ENCODE data around the gene DOC2A. TPM values are rescaled to one million over a fixed set of nuclear protein-coding genes. Genes with fewer than 3 reads are reported as not detected.
"Not testable (repeated sequence)": the region's sequence is repeated elsewhere in the genome, so short reads cannot be mapped to it uniquely, and the experiment has no call there.

The DOC2A gene
- total RNA-seq, 1 donor from 2014 or later, result 0.06 TPM

DNA sequence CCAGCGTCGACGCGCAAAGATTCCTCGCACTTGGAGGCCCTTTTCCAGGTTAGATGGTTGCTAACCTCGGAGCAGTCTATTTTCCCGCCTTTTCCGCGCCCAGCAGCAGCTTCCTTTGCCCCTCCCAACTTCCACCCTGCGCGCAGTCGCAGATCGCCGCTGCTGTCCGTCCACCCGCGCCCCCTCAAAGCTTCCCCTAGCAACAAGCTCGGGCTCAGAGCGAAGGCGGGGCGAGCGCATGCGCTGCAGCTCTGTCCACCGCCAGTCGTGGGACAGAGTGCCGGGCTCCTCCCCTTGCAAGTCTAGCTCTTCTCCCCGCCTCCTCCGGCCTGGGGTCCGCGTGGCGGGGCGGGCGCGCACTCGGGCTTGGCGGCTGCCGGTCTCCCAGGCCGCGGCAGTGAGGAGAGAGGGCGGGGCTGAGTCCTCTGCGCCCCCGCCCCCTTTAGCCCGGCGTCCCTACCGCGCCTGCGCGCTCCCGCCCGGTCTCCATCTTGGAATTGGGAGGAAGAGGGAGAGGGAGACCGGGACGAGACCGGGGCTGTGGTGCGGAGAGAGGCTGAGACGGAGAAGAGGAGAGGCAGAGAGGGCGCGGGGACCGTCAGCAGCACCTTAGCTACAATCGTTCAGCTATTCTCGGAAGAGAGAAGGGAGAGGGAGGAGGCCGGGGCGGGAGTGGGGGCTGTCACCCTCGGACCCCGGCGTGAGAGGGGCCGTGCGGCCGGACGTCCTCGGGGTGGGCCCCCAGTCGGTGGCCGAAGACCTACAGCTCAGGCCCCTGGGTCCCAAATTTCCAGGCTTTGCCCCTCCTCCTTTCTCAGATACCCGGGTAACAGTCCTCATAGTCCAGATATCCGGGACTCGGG lies 37.2 kb downstream of the DOC2A start, which contains the start of gene TAOK2:
TSS of gene TAOK2 (plus strand) at position 485 of the 863 bp plus-strand sequence. CDS start 3,905 bp downstream, outside the sequence.
- peak; percentile 72 for DNase-seq (ENCODE audit: extremely low read depth, low read depth, low spot score)

DNA sequence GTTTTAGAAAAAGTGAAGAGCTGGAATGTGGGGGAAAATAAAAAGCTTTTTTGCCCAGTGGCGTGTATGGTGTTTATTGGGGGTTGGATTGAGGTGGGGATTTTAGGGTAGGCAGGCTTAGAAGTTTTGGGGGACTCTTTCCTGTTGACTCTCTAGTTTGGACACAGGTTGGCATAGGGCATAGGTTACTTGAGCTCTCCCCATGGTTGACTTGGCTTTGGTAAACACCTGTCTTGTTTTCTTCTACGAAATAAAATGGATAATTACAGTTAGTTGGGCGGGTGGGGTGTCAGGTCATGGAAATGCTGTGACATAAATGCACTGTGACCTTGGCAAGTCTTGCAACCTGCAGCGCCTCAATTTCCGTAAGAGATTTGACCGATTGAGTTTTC lies 37.8 kb downstream of the DOC2A start:
- no peak for DNase-seq (ENCODE audit: extremely low read depth, low read depth, low spot score)

DNA sequence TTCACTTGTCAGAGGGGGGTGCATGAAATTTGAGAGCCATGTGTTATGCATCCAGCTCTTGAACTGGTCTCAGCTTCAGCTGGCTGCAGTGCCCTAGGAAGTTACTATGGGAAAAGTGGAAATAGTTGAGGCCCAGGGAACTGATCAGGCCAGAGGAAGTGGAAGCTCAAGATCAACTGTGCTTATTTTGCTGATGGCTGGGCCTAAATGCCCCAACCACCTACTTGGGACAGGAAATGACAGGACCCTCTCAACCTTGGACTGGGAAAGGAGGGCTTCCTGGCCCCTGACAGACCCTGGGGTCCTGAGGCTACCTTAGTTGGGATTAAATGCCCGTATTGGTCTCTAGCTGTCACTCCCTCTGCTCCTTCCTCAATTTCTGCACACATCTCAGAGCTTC lies 38.3 kb downstream of the DOC2A start:
- DNase-seq (ENCODE audit: extremely low read depth, low read depth, low spot score), result no peak

DNA sequence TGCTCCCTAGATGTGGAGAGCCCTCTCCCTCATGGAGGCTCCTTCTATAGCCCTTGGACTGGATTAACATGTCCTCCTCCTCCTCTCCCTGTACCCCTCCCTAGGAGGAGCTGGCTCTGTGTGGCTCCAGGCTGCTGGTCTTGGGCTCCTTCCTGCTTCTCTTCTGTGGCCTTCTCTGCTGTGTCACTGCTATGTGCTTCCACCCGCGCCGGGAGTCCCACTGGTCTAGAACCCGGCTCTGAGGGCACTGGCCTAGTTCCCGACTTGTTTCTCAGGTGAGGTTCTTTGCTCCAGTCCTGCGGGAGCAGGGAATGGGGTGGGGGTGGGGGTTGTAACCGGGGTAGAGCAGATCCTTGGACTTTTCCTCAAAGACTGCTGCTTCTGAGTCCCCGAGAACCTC lies 39.5 kb downstream of the DOC2A start:
- no peak for DNase-seq (ENCODE audit: extremely low read depth, low read depth, low spot score)

DNA sequence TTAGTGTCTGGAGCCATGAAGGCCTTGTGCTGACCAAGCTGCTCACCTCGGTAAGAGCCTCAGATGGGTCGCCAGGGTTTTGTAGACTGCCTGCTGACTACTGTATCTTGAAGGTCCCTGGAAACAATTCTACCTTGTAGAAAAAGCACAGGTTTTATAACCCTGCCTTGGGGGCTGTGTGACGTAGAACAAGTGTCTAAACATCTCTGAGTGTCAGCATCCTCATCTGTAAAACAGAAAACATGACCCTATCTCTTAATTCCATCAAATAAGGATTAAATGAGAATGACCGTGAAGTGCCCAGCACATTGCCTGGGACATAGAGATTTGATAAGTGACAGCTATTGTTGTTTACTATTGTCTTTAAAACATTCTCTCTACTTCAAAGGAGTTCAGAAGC lies 42.6 kb downstream of the DOC2A start:
- DNase-seq (ENCODE audit: extremely low read depth, low read depth, low spot score), result no peak

DNA sequence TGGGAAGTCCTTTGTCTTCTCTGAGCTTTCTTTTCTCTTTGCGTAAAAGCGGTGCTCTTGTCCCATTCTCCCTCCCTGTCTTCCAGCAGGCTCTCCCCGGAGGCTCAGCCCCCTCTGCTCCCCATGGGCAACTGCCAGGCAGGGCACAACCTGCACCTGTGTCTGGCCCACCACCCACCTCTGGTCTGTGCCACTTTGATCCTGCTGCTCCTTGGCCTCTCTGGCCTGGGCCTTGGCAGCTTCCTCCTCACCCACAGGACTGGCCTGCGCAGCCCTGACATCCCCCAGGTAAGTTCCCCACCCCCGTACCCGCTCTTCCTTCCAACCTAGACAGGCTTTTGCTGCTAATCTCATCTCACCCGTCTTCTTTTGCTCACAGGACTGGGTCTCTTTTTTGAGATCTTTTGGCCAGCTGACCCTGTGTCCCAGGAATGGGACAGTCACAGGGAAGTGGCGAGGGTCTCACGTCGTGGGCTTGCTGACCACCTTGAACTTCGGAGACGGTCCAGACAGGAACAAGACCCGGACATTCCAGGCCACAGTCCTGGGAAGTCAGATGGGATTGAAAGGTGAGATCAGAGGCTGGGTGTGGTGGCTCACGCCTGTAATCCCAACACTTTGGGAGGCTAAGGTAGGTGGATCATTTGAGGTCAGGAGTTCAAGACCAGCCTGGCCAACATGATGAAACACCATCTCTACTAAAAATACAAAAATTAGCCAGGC lies 47.6 kb downstream of the DOC2A start:
- DNase-seq (ENCODE audit: extremely low read depth, low read depth, low spot score), result no peak

DNA sequence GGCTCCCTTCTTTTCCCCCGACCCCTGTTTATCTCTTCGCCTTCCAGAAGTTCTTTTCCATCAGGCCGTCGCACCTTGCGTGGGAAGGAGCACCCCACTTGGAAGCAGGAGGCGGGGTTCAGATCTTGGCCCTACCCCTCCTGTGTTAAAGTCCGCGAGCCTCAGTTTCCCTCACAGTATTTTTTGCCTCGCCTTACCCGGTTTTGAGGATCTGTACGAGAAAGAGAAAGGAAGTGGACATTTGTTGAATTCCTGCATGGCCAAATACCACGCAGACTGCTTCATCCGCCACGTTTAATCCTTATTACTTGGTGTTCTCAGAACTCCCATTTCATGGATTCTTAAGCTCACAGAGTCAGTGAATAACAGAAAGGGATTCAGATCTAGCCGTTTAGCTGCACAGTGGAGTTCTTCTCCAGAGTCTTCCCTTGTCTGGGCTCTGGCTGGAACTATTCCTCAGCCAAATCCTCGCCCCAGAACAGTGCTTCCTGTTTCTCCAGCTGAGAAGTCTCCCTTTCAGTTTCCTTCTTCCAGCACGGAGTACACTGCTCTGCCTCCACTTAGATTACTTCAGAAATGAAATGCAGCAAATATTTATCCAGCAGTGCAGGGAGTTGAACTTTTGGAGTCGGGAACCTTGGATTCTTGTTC lies 48.4 kb downstream of the DOC2A start:
- no peak for DNase-seq (ENCODE audit: extremely low read depth, low read depth, low spot score)

DNA sequence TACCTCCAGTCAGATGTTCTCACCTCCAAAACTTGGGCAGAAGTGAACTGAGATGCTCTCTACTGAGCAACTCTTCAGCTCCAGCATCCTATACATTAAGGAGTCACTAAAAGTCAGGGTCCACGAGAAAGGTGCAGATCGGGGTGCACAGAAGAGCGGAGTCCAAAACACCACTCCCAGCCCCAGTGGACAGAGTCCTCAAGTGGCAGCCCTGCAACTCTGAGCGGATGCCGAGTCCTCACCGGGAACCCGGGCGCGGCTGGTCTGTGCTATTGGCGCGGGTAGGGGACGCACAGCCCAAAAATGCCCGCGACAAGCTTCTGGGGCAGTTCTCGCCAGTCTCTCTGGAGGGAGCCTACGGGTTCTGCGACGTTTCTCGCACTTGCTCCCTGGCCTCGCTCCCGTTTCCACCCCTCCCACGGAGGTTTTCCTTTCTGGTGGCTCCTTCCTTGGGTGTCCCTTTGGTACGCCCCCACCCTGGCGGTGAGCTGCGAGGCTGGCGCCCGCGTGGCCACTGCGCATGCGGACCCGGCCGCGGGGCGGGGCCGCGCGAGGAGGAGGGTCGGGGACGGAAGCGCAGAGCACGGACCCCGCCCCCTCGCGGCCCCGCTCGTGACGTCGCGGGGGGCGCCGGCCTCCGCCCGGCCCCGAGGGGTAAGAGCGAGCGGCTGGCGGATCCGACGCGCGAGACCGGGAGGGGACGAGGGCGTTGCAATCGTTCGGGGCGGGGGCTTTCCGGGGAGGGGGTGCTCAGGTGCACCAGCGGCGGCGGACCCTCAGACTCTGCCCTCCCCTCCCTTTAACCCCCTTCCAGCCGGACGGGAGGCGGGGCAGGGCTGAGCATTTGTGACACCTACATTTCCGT lies 49.1 kb downstream of the DOC2A start, which contains the start of gene TMEM219:
TSS of gene TMEM219 (plus strand) at position 601 of the 865 bp plus-strand sequence. CDS start 1,065 bp downstream, outside the sequence.
- DNase-seq (ENCODE audit: extremely low read depth, low read depth, low spot score), result no peak

DNA sequence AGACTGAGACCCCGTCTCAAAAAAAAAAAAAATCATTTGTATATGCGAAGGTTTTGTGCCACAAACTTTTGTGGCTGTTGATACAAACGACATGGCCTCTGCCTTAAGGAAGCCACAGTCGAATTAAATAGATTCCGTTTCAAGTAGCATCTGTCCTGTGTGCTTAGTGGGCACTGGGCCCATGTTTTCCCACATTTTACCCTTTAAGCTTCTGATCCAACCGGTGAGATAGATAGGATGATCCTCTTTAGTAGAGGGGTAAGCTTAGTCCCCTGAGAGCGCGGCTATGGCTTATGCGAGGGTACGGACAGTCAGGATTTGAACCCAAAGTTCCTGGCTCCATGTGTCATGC lies 49.7 kb downstream of the DOC2A start:
- no peak for DNase-seq (ENCODE audit: extremely low read depth, low read depth, low spot score)

DNA sequence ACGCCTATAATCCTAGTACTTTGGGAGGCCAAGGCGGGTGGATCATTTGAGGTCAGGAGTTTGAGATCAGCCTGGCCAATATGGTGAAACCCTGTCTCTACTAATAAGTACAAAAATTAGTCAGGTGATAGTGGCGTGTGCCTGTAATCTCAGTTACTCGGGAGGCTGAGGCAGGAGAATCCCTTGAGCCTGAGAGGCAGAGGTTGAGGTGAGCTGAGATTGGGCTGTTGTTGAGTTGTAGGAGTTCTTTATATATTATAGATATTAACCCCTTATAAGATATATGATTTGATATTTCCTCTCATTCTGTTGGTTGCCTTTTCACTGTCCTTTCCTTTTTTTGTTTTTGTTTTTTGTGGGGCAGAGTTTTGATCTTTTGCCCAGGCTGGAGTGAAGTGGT lies 51.0 kb downstream of the DOC2A start:
- DNase-seq (ENCODE audit: extremely low read depth, low read depth, low spot score), result not testable (repeated sequence)

DNA sequence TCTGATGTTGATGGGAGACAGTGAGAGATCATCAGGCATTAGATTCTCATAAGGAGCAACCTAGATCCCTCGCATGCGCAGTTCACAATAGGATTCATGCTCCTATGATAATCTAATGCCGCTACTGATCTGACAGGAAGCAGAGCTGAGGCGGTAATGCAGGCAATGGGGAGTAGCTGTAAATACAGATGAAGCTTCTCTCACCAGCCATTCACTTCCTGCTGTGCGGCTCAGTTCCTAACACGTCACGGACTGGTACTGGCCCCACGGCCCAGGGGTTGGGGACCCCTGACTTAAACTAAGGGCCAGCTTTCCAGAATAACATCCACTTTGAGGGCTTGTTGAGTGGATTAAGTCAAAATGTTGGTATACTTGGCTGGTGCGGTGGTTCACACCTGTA lies 51.5 kb downstream of the DOC2A start:
- DNase-seq (ENCODE audit: extremely low read depth, low read depth, low spot score), result no peak

DNA sequence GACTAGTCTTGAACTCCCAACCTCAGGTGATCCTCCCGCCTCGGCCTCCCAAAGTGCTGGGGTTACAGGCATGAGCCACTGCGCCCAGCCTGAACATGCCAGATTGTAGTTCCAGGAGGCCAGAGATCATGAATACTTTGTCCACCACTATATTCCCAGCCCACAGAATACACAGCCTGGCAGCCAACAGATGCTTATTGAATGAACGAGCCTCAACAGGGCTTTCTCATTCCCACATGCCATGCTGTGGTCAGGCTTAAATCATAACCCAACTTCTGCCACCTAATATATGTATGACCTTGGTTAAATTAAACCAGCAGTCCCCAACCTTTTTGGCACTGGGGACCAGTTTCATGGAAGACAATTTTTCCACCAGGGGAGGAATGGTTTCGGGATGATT lies 52.1 kb downstream of the DOC2A start:
- DNase-seq (ENCODE audit: extremely low read depth, low read depth, low spot score), result no peak

Other genes with a start within 250 kb of the DOC2A start
- gene ZG16, start 232.8 kb downstream of the DOC2A start, total RNA-seq, result not detected in 2 replicates
- 15.5 and 31.6 TPM in 2 replicates for gene KIF22, start 220.3 kb downstream of the DOC2A start, total RNA-seq
- gene MAZ, start 204.5 kb downstream of the DOC2A start, total RNA-seq, result 98.2 and 145 TPM in 2 replicates
- gene PRRT2, start 198.8 kb downstream of the DOC2A start, total RNA-seq, result 0.41 and 0.44 TPM in 2 replicates
- 12.8 and 33.7 TPM in 2 replicates for gene PAGR1, start 194.9 kb downstream of the DOC2A start, total RNA-seq
- gene MVP, start 190.6 kb downstream of the DOC2A start, total RNA-seq, result 238 and 283 TPM in 2 replicates
- gene CDIPT, start 147.8 kb downstream of the DOC2A start, total RNA-seq, result 90.4 and 91.4 TPM in 2 replicates
- 6.9 and 9.8 TPM in 2 replicates for gene SEZ6L2, start 111.5 kb downstream of the DOC2A start, total RNA-seq
- gene ASPHD1, start 110.5 kb downstream of the DOC2A start, total RNA-seq, result 1.3 and 4.4 TPM in 2 replicates
- 23.7 and 36.2 TPM in 2 replicates for gene KCTD13, start 84.8 kb downstream of the DOC2A start, total RNA-seq
- gene TMEM219, start 48.9 kb downstream of the DOC2A start, total RNA-seq, result 151 and 167 TPM in 2 replicates
- gene TAOK2, start 37.2 kb downstream of the DOC2A start, total RNA-seq, result 97.8 and 130 TPM in 2 replicates
- 7.7 and 9.6 TPM in 2 replicates for gene HIRIP3, start 15.4 kb downstream of the DOC2A start, total RNA-seq
- 55.1 and 77.5 TPM in 2 replicates for gene INO80E, start 14.8 kb downstream of the DOC2A start, total RNA-seq
- gene C16orf92, start 12.2 kb upstream of the DOC2A start, total RNA-seq, result not detected in 2 replicates
- gene TLCD3B, start 20.2 kb upstream of the DOC2A start, total RNA-seq, result 0.82 TPM in 1 of 2 replicates, not detected in the other
- gene ALDOA, start 54.7 kb upstream of the DOC2A start, total RNA-seq, result 1,069 and 1,121 TPM in 2 replicates
- gene PPP4C, start 65.0 kb upstream of the DOC2A start, total RNA-seq, result 117 and 121 TPM in 2 replicates
- 0.41 and 0.58 TPM in 2 replicates for gene TBX6, start 80.9 kb upstream of the DOC2A start, total RNA-seq
- gene YPEL3, start 85.2 kb upstream of the DOC2A start, total RNA-seq, result 26.1 and 52.7 TPM in 2 replicates
- 0.82 and 5.3 TPM in 2 replicates for gene GDPD3, start 102.5 kb upstream of the DOC2A start, total RNA-seq
- gene MAPK3, start 112.2 kb upstream of the DOC2A start, total RNA-seq, result 84.0 and 84.8 TPM in 2 replicates
- 1.5 and 3.0 TPM in 2 replicates for gene CORO1A, start 172.6 kb upstream of the DOC2A start, total RNA-seq
- gene BOLA2B, start 182.6 kb upstream of the DOC2A start, total RNA-seq, result 223 and 376 TPM in 2 replicates
- 62.4 and 113 TPM in 2 replicates for gene SLX1A, start 182.8 kb upstream of the DOC2A start, total RNA-seq
- gene SULT1A3, start 188.2 kb upstream of the DOC2A start, total RNA-seq, result 10.2 and 19.4 TPM in 2 replicates
- gene NPIPB13, start 237.5 kb upstream of the DOC2A start, total RNA-seq, result 0.47 and 1.5 TPM in 2 replicates

Measured in glomerular endothelial cell (primary cell).